ENCODE measurements around the gene LRP11.

Gene LRP11

DNA sequence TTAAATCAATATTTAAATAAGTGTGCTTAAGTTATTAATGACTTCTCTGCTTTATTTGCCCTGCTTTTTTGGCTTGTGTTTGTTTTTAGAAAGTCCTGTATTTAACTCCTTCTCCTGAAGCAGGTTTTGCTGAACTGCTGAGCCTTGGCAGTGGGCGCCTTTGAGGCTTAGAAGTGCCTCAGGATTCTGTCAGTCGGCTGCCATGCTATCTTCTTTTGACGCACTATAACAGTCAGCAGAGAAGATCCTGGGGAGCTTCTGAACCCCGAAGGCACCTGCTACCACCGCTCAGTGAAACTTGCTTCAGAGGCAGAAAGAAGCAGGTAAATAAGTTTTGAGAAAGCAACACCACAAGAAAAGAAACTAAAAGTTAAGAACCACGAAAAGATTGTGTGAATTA lies 92.2 kb downstream of the LRP11 start:
- no peak for DNase-seq

DNA sequence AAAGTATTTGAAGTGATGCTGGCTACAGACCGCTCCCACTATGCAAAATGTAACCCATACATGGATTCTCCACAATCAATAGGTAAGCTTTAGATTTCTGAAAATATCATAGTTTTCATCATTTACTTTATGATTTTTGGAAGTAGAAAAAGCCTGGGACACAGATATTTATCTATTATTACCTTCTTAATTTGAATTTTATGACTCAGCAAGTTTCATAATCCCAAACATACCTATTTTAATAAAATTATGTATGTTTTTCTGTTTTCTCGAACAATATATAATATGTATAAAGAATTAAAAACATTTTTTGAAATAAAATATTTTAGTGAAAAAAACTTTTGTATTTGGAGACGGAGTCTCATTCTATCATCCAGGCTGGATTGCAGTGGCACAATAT lies 93.0 kb downstream of the LRP11 start:
- DNase-seq, result no peak

DNA sequence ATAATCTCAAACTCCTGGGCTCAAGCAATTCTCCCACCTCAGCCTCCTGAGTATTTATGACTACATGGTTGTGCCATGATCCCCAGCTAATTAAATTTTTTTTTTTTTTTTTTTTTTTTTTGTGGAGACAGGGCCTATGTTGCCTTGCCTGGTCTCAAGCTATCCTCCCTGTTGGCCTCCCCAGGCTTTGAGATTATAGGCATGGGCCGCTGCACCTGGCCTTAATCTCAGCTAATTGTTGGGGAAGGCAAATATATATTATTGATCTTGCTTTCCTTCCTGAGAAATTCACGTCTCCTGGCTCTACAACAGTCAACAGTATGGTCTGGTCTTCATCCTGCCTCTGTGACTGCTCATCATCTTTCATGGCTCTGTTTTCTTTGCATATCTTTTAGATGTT lies 94.5 kb downstream of the LRP11 start:
- DNase-seq, result no peak
